PC-9 (cell line): ENCODE data around the gene C13orf46.

ENCODE experiments used
- CTCF ChIP-seq: fragments of 200-600 bp; sonication (generic); conservative IDR thresholded peaks from 2 replicates; pipeline ENCODE4 v1.6.1; 2017; ENCODE audit warnings: mixed run types, antibody characterized with exemption, mild to moderate bottlenecking, moderate library complexity
- EZH2 ChIP-seq: fragments of 200-600 bp; sonication (generic); IDR thresholded peaks from 2 replicates; pipeline ENCODE4 v1.8.0; 2017; ENCODE audit warnings: antibody characterized with exemption, low read depth

DNA sequence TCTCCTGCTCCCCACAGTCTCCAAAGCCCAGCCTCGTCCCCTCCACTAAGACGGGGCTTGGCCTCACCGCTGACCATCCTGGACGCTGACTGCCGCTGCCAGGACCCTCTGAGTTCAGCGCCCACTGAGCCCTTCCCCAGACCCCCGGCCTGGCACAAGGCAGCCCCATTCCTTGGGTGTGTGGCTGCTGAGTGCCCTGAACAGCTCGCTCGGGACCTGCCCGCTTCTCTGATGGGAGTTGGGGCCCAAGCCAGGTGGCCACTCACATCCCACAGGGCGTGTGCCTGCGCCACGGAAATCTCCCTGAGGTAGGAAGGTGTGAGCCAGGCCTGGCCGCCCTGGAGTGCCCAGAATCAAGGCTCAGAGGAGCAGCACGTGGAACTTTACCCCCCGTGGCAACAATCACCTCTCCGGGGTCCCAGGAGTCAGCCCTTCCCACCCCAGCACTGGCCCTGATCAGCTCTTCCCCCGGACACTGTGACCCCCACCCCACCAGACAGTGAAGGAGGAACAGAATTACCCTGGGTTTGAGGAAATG lies 20.8 kb downstream of the C13orf46 start:
- no peak for TF ChIP-seq CTCF
- TF ChIP-seq EZH2 = no peak
